22Rv1 (cell line): ENCODE results near the gene PTPRD.

Source experiments
- H3K27ac ChIP-seq: fragments of 450-650 bp; 2 replicates; pipeline ENCODE4 v1.5.1; 2017
- ZFX ChIP-seq: fragments of 450-650 bp; IDR thresholded peaks from 2 replicates; pipeline ENCODE4 v1.6.1; 2017; ENCODE audit warnings: antibody characterized with exemption, borderline replicate concordance
- TF ChIP-seq, protein P1 (sequence below): fragments of 450-650 bp; IDR thresholded peaks from 2 replicates; pipeline ENCODE4 v1.5.1; 2017; ENCODE audit warnings: mild to moderate bottlenecking

The PTPRD gene

DNA sequence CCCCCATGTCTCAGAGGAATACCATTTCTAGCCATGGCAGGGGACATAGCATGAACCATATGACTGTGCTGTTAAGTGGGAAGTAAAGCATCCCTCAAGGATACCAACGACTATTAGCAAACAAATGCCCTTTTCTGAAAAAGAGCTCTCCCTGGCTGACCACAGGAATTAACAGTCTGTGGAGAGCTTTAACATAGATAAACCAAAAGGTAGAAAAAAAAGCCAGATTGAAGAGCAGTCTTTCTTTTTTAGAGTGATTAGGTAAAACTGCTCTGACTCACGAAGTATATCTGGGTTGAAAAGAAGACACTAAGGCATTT lies 2280.5 kb downstream of the PTPRD start:
- no peak overlapping the region for H3K27ac ChIP-seq
- TF ChIP-seq, protein P1, sequence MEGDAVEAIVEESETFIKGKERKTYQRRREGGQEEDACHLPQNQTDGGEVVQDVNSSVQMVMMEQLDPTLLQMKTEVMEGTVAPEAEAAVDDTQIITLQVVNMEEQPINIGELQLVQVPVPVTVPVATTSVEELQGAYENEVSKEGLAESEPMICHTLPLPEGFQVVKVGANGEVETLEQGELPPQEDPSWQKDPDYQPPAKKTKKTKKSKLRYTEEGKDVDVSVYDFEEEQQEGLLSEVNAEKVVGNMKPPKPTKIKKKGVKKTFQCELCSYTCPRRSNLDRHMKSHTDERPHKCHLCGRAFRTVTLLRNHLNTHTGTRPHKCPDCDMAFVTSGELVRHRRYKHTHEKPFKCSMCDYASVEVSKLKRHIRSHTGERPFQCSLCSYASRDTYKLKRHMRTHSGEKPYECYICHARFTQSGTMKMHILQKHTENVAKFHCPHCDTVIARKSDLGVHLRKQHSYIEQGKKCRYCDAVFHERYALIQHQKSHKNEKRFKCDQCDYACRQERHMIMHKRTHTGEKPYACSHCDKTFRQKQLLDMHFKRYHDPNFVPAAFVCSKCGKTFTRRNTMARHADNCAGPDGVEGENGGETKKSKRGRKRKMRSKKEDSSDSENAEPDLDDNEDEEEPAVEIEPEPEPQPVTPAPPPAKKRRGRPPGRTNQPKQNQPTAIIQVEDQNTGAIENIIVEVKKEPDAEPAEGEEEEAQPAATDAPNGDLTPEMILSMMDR = no peak
- no peak for TF ChIP-seq ZFX

DNA sequence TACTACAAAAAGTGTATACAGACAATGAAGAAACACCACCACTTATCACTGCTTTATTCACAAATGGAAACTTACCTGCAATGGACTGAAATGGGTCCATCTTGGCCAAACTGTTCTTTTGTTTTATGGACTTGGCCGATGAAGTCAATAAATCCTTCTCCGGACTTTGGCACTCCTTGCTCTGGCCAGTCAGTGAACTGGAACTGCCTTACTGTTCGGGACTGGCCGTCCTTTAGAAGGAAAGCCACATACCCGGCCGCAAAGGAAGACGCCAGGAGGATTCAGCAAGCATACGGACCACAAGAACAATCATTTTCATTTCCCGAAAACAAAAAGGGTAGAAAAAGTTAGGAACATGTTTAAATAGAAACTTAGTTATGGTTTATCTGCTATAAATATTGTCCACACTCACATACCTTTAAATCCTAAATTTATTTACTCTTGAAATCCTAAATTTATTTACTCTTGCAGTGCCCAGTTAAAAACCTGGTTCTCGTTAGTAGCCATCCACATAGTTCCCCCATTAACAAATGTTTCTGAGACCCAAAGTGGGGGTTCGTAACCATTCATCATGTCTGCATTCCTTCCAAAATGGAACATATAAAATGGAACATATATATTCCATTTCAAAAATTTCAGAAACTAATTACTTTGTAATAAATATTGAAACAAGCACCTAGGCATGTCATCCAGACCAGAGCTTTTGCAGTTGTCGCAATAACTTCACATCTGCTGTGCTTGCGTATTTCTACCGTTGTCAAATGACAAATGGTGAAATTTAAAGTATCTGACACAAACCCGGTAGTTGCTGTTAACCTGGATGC lies 2281.1 kb downstream of the PTPRD start:
- TF ChIP-seq ZFX = no peak
- TF ChIP-seq, protein P1 = no peak
- no peak overlapping the region for H3K27ac ChIP-seq

DNA sequence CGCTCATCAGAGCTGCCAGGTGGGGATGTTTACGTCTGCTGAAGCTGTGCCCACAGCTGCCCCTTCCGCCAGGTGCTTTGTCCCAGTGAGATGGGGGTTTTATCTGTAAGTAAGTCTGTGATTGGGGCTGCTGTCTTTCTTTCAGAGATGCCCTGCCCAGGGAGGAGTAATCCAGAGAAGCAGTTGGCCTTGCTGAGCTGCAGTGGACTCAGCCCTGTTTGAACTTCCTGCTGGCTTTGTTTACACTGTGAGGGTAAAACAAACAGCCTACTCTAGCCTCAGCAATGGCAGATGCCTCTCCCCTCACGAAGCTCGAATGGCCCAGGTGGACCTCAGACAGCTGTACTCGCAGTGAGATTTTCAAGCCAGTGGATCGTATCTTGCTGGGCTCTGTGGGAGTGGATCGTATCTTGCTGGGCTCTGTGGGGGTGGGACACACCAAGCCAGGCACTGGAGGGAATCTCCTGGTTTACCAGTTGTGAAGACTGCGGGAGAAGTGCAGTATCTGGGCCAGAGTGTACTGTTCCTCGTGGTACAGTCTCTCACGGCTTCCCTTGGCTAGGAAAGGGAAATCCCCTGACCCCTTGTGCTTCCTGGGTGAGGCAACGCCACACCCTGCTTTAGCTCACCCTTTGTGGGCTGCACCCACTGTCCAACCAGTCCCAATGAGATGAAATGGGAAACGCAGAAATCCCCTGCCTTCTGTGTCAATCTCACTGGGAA lies 2283.1 kb downstream of the PTPRD start:
- no peak for TF ChIP-seq ZFX
- TF ChIP-seq, protein P1 = no peak
- H3K27ac ChIP-seq = no peak overlapping the region

DNA sequence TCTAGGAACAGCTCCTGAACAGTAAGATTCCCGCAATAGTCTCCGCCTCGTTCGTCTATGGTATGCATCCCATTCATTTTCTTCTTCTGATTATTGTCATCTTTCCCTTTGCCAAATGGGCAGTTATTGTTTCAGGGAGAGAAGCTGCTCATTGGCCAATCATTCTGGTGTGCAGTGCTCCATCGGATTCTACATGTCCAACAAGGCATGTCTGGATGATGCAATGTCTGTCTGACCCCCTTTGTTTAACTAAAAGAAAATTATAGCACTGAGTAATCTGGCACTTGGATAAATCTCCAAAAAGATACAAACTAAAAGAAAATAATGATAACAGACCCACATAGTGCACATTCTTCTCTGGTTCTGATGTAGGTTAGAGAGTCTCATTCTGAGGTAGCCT lies 2297.6 kb downstream of the PTPRD start:
- no peak for TF ChIP-seq ZFX
- TF ChIP-seq, protein P1 = no peak
- H3K27ac ChIP-seq = no peak overlapping the region

DNA sequence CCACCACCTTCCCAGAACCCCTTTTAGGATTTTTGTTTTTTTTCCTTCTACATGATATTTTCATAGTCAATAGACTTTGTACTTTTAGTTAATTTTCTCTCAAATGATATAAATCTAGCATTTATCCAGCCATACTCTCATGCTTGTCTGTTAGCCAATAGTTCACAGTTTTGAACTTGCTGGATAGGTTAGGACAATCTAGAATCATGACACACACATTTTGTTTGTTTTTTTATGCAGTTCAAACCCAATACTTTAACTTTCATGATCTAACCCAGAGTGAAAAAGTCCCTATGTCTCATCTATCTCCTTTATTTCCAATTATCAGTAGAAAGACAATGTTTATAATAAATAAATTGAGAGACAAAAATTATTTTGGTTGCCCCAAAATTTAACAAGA lies 2303.5 kb downstream of the PTPRD start:
- no peak overlapping the region for H3K27ac ChIP-seq
- TF ChIP-seq, protein P1 = no peak
- no peak for TF ChIP-seq ZFX

DNA sequence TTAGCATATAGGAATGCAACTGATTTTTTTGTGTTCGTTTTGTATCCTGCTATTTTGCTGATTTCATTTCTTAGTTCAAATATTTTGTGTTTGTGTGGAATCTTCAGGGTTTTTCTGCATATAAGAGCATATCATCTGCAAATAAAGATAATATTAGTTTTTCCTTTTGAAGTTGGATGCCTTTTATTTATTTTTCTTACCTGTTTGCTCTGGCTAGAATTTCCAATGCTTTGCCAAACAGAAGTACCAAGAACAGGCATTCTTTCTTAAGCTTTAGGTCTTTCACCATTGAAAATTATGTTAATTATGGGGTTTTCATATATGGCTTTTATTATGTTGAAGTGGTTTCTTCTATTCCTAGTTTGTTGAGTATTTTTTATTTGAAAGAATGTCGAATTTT lies 2308.1 kb downstream of the PTPRD start:
- H3K27ac ChIP-seq = no peak overlapping the region
- no peak for TF ChIP-seq ZFX
- TF ChIP-seq, protein P1 = no peak

DNA sequence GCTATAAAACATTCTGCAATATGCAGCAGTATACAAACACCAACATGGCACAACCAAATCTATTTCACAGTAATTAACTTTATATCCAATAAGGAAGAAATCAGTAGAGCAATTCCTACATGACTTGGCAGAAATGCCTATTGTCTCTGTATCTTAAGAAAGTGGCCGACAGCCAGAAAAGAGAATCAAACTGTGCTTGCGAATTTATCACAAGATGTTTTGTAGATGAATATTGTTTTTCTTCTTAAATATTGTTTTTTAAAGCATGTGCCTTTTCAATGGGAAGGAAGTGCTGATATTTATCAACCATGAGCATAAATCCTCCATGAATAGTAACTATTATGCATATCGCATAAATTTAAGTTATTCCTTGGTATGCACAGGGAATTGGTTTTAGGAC lies 2311.5 kb downstream of the PTPRD start:
- no peak overlapping the region for H3K27ac ChIP-seq
- no peak for TF ChIP-seq ZFX
- TF ChIP-seq, protein P1 = no peak
